HepG2 (cell line): ENCODE results near the gene CTNNA3. TPM values are rescaled to one million over a fixed set of nuclear protein-coding genes. Genes with fewer than 3 reads are reported as not detected.

Experiments used
- ATAC-seq: fragments of 200-7000 bp; cut with Tn5 transposase; 3 replicates; pipeline ENCODE4 v1.9.1; 2020; ENCODE audit warnings: mild to moderate bottlenecking, moderate library complexity
- BruUV-seq: library from RNA; stranded (reverse); fragments of 400-500 nt; replicated peaks from 2 replicates; lab custom pipeline; 2021; lab: Mats Ljungman, UMichigan
- CTCF ChIA-PET: fragments of 300-600 bp; formaldehyde crosslinking; extraction: SDS; loops from one replicate; lab custom pipeline; 2021; ENCODE audit warnings: low total read pairs, inconsistent platforms, low intra/inter-chr PET ratio; lab: Yijun Ruan, JAX
- POLR2A ChIA-PET: fragments of 350-600 bp; sonication (Branson Sonifier 250); formaldehyde crosslinking; loops from one replicate; lab custom pipeline; 2020; ENCODE audit warnings: antibody characterized with exemption, inconsistent platforms; lab: Yijun Ruan, JAX
- DNase-seq: peaks from one replicate; pipeline ENCODE4 v3.0.0-alpha.2; 2015; ENCODE audit warnings: low spot score
- FAIRE-seq: peaks from 3 replicates; lab custom pipeline; 2011; peaks lifted over from hg19 to GRCh38; lab: Jason Lieb, UNC
- H2AFZ ChIP-seq: one replicate; pipeline ENCODE4 v1.6.1; 2011; ENCODE audit warnings: low read length, inconsistent platforms
- H3K27ac ChIP-seq: fragments of 300-600 bp; 3 replicates; pipeline ENCODE4 v1.8.0; 2011; ENCODE audit warnings: mixed run types, mild to moderate bottlenecking, mixed read lengths, low read length, inconsistent platforms; ENCODE audit not compliant: insufficient read depth; ENCODE audit errors: extremely low read length
- H3K27me3 ChIP-seq, 2 experiments: fragments of 200-600 bp in 1 of 2; 2 replicates in 1 of 2; 3 replicates in 1 of 2; pipeline versions ENCODE4 v1.6.0 to v1.8.0; 2011; ENCODE audit warnings: low read length in 2 of 2, mild to moderate bottlenecking in 2 of 2, moderate library complexity in 2 of 2, inconsistent platforms in 1 of 2; ENCODE audit not compliant: insufficient read depth in 2 of 2, control insufficient read depth in 1 of 2
- H3K36me3 ChIP-seq, 2 experiments: fragments of 200-600 bp in 1 of 2; replicated peaks in 1 of 2; 2 replicates in 1 of 2; 3 replicates in 1 of 2; pipeline versions ENCODE4 v1.5.1 to v1.8.0; 2011; ENCODE audit warnings: low read length in 2 of 2, inconsistent platforms in 1 of 2; ENCODE audit not compliant: insufficient read depth in 2 of 2, control insufficient read depth in 1 of 2
- H3K4me1 ChIP-seq: 2 replicates; pipeline ENCODE4 v1.5.1; 2012; ENCODE audit warnings: low read length, inconsistent platforms; ENCODE audit not compliant: insufficient read depth
- H3K4me2 ChIP-seq: 2 replicates; pipeline ENCODE4 v1.6.0; 2011; ENCODE audit warnings: low read depth, low read length, inconsistent platforms
- H3K4me3 ChIP-seq, 3 experiments: fragments of 200-600 bp in 1 of 3; sonication (generic), shearing (Covaris generic) in 1 of 3; replicated peaks in 1 of 3; 2 replicates each; pipeline ENCODE4 v1.5.1; 2011 to 2016; ENCODE audit warnings: low read length in 3 of 3, inconsistent platforms in 2 of 3, low read depth in 2 of 3, mild to moderate bottlenecking in 2 of 3, control low read depth in 1 of 3, mixed read lengths in 1 of 3; ENCODE audit not compliant: insufficient read depth in 1 of 3
- H3K79me2 ChIP-seq: one replicate; pipeline ENCODE4 v1.6.1; 2011; ENCODE audit warnings: low read length, inconsistent platforms; ENCODE audit not compliant: insufficient read depth
- H3K9ac ChIP-seq: 2 replicates; pipeline ENCODE4 v1.6.0; 2011; ENCODE audit warnings: mild to moderate bottlenecking, low read depth, low read length, inconsistent platforms; ENCODE audit not compliant: insufficient read depth
- H3K9me3 ChIP-seq: 2 replicates; pipeline ENCODE4 v1.5.1; 2012; ENCODE audit warnings: mild to moderate bottlenecking, low read length
- H4K20me1 ChIP-seq: 2 replicates; pipeline ENCODE4 v1.6.0; 2011; ENCODE audit warnings: inconsistent platforms, mild to moderate bottlenecking, low read length, moderate library complexity; ENCODE audit not compliant: insufficient read depth
- GABPA ChIP-seq, 2 experiments: IDR thresholded peaks; 2 replicates each; pipeline ENCODE4 v1.6.1; 2011 to 2016; ENCODE audit warnings: low read depth in 2 of 2, low read length in 1 of 2, missing biosample characterization in 1 of 2, missing genetic modification characterization in 1 of 2
- GABPB1 ChIP-seq: IDR thresholded peaks from 2 replicates; pipeline ENCODE4 v1.6.1; 2016; ENCODE audit warnings: mild to moderate bottlenecking, missing genetic modification reagents, moderate library complexity, missing compliant biosample characterization
- RNF2 ChIP-seq: fragments of 450-650 bp; conservative IDR thresholded peaks from 2 replicates; pipeline ENCODE4 v1.6.1; 2016; ENCODE audit warnings: low read depth
- ZNF329 ChIP-seq: sonication (generic); formaldehyde crosslinking; IDR thresholded peaks from 2 replicates; pipeline ENCODE4 v1.9.0; 2021; ENCODE audit warnings: low read depth, mild to moderate bottlenecking, missing genetic modification reagents
- WGBS: methylation state at CpG from one replicate; pipeline ENCODE4 v1.1.6; 2017; ENCODE audit warnings: low lambda C conversion rate; 5-methylcytosine and 5-hydroxymethylcytosine counted together
- in situ Hi-C: cut with HindIII; loops from 2 replicates; pipeline ENCODE4 v1.10.0; 2017; ENCODE audit warnings: low pct_unique_long_range_greater_than_20kb; ENCODE audit not compliant: extremely low pct_ligation_motif_present
- intact Hi-C: fragments of 100-400 bp; cut with micrococcal nuclease; formaldehyde crosslinking; loops from one replicate; pipeline ENCODE4 v1.10.0; 2022; ENCODE audit not compliant: unreplicated experiment
- polyA plus RNA-seq, 8 experiments: library from polyadenylated mRNA; depleted of rRNA in 3 of 8; stranded (reverse) in 7 of 8; unstranded in 1 of 8; fragments of >200 nt; fragmentation: Illumina TruSeq in 4 of 8; extraction: Trizol in 4 of 8; gene quantifications; 2 replicates each; pipeline versions ENCODE4 v1.2.1 to v1.2.3, GENCODE V29; 2011 to 2016; ENCODE audit warnings: low read depth in 4 of 8, missing spikeins in 1 of 8, mixed read lengths in 1 of 8; ENCODE audit not compliant: insufficient read depth in 1 of 8
- total RNA-seq, 5 experiments: library from RNA; depleted of rRNA; stranded (reverse); fragments of >200 nt; fragmentation: Illumina TruSeq; extraction: Trizol; gene quantifications; 2 replicates each; pipeline ENCODE4 v1.2.3, GENCODE V29; 2016; ENCODE audit warnings: low read depth in 1 of 5
- TF ChIP-seq, protein P1 (sequence below): sonication (generic); formaldehyde crosslinking; IDR thresholded peaks from 2 replicates; pipeline ENCODE4 v1.5.0; 2020; ENCODE audit warnings: mild to moderate bottlenecking, missing genetic modification reagents, borderline replicate concordance

Gene CTNNA3
- total and polyA plus RNA-seq, 2 of the 13 experiments (the other 11 are each of a cell fraction or from before 2014, with no cell fraction given) = not detected

- CTCF ChIA-PET = no interaction called here
- Histone ChIP-seq H3K4me1 (no peaks in the 10 kb centered on the region), H3K27ac (no peak overlapping the region), H3K4me3 (no peak overlapping the region), H3K9ac (no peak overlapping the region), H3K9me3 (no peaks in the 10 kb centered on the region), H3K79me2 (no peaks in the 10 kb centered on the region), H3K36me3 (no peaks in the 10 kb centered on the region), H3K4me2 (no peak overlapping the region), H3K27me3 (no peaks in the 10 kb centered on the region), H2AFZ (no peak overlapping the region), H4K20me1 (no peaks in the 10 kb centered on the region)
- intact Hi-C loops = no loop called here
- no TSS peak for BruUV-seq
- ATAC-seq = no peak
- no peak for FAIRE-seq
- POLR2A ChIA-PET = no interaction called here
- 0 out of 2 replicates have a peak, but pooled peaks have one; percentile 31 for TF ChIP-seq GABPA (IDR thresholded peaks at IDR 0.05; ENCODE audit: low read depth, low read length)
- peak; percentile 86 for TF ChIP-seq GABPA (CRISPR knock-in tag; IDR thresholded peaks at IDR 0.05; ENCODE audit: low read depth)
- TF ChIP-seq, protein P1, sequence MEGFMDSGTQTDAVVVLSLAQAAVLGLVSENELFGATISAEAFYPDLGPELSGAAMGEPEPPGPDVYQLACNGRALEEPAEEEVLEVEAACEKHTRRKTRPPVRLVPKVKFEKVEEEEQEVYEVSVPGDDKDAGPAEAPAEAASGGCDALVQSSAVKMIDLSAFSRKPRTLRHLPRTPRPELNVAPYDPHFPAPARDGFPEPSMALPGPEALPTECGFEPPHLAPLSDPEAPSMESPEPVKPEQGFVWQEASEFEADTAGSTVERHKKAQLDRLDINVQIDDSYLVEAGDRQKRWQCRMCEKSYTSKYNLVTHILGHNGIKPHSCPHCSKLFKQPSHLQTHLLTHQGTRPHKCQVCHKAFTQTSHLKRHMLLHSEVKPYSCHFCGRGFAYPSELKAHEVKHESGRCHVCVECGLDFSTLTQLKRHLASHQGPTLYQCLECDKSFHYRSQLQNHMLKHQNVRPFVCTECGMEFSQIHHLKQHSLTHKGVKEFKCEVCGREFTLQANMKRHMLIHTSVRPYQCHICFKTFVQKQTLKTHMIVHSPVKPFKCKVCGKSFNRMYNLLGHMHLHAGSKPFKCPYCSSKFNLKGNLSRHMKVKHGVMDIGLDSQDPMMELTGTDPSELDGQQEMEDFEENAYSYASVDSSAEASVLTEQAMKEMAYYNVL (CRISPR knock-in tag) = no peak
- peak; percentile 73 for TF ChIP-seq GABPB1
- in situ Hi-C loops = no loop called here
- 41% methylated on average over 3 of the region's 3 CpGs for WGBS
- no peak for DNase-seq
Observed at GRCh38 chr10:67107670-67108069, 588.3 kb downstream of the CTNNA3 start.

DNA sequence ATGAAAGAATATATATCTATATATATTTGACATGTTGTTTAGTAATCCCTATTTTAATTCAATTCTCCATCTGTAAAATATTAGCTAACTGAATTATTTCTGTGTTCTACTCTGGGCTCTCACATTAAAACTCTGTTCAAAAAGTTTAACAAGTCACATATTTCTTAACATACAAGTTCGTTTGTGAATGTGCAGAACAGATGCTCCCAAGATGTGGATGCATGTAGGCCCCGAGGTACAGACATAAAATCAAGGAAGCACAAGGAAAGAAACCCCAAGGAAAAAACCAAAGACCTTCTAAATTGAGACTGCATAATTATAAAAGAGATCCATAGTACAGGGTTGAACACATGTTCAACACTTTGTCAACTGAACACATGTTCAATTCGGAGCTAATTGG is 595.0 kb downstream of the CTNNA3 start:
- Histone ChIP-seq H3K36me3 (no peaks in the 10 kb centered on the region), H3K4me2 (no peak overlapping the region), H3K79me2 (no peaks in the 10 kb centered on the region), H3K4me1 (no peaks in the 10 kb centered on the region), H3K27ac (no peak overlapping the region), H3K9ac (no peak overlapping the region), H3K9me3 (no peaks in the 10 kb centered on the region), H4K20me1 (no peaks in the 10 kb centered on the region), H3K27me3 (no peaks in the 10 kb centered on the region), H3K4me3 (no peak overlapping the region), H2AFZ (no peak overlapping the region)
- CTCF ChIA-PET = no interaction called here
- FAIRE-seq = no peak
- POLR2A ChIA-PET = no interaction called here
- intact Hi-C loops (no loop called here), in situ Hi-C loops (no loop called here)
- TF ChIP-seq ZNF329 (CRISPR knock-in tag) (no peak), RNF2 (no peak)
- no peak for DNase-seq
- ATAC-seq = no peak
- 1% methylated on average over 3 of the region's 3 CpGs for WGBS
- no TSS peak for BruUV-seq
